ENCODE results near the gene ABCG4.
A peak's percentile ranks its signal among the peaks of the same experiment; 100 is the strongest.

The ABCG4 gene

GRCh38 chr11:119167933-119168332 is 19.1 kb downstream of the ABCG4 start:
- Histone ChIP-seq H3K4me3 (ENCODE audit: low read depth, low read length, poor library complexity, severe bottlenecking) (no peak overlapping the region), H3K27me3 (ENCODE audit: insufficient read depth, low read length) (no peaks in the 10 kb centered on the region), H3K9me2 (ENCODE audit: low read depth, low read length) (no peaks in the 10 kb centered on the region), H3K9me3 (ENCODE audit: low read length) (no peaks in the 10 kb centered on the region), H3F3A (ENCODE audit: insufficient read depth, low read length) (no peaks in the 10 kb centered on the region), H4K20me1 (ENCODE audit: insufficient read depth, low read length) (no peaks in the 10 kb centered on the region), H3K4me2 (ENCODE audit: low read length) (no peak overlapping the region), H3K9ac (ENCODE audit: low read length) (no peak overlapping the region), H2AFZ (ENCODE audit: low read length) (no peak overlapping the region), H3K79me2 (ENCODE audit: insufficient read depth, low read length) (no peaks in the 10 kb centered on the region), H3K4me1 (ENCODE audit: insufficient read depth, low read length, severe bottlenecking) (peaks cover 6% of the 10 kb centered on the region), H3K27ac (ENCODE audit: low read depth, low read length, poor library complexity, severe bottlenecking) (no peak overlapping the region), H3K36me3 (ENCODE audit: insufficient read depth, low read length) (no peaks in the 10 kb centered on the region)
- TF ChIP-seq EZH2 (IDR thresholded peaks at IDR 0.05; ENCODE audit: borderline replicate concordance, low read length) (no peak), CTCF (IDR thresholded peaks at IDR 0.05; ENCODE audit: low read length) (no peak)

GRCh38 chr11:119168471-119169281 is 19.8 kb downstream of the ABCG4 start, which contains the start of gene NLRX1:
Gene NLRX1 (plus strand): TSS chr11:119168725. CDS start chr11:119171404, 2,679 bp downstream.
- H3K9me3 ChIP-seq (ENCODE audit: low read length), result no peaks in the 10 kb centered on the region
- H3K27ac ChIP-seq (ENCODE audit: low read depth, low read length, poor library complexity, severe bottlenecking), result no peak within 1 kb of the TSS
- no peaks in the 10 kb centered on the region for H3K9me2 ChIP-seq (ENCODE audit: low read depth, low read length)
- no peak within 1 kb of the TSS for H2AFZ ChIP-seq (ENCODE audit: low read length)
- H3F3A ChIP-seq (ENCODE audit: insufficient read depth, low read length), result no peaks in the 10 kb centered on the region
- H3K9ac ChIP-seq (ENCODE audit: low read length), result peak within 1 kb of the TSS; percentile 77
- TF ChIP-seq EZH2 (IDR thresholded peaks at IDR 0.05; ENCODE audit: borderline replicate concordance, low read length) (no peak), CTCF (IDR thresholded peaks at IDR 0.05; ENCODE audit: low read length) (peak; percentile 76)
- peaks cover 6% of the 10 kb centered on the region for H3K4me1 ChIP-seq (ENCODE audit: insufficient read depth, low read length, severe bottlenecking)
- H3K4me2 ChIP-seq (ENCODE audit: low read length), result peak within 1 kb of the TSS; percentile 79
- no peaks in the 10 kb centered on the region for H4K20me1 ChIP-seq (ENCODE audit: insufficient read depth, low read length)
- peak within 1 kb of the TSS; percentile 71 for H3K4me3 ChIP-seq (ENCODE audit: low read depth, low read length, poor library complexity, severe bottlenecking)
- H3K27me3 ChIP-seq (ENCODE audit: insufficient read depth, low read length), result no peaks in the 10 kb centered on the region
- H3K36me3 ChIP-seq (ENCODE audit: insufficient read depth, low read length), result no peaks in the 10 kb centered on the region
- no peaks in the 10 kb centered on the region for H3K79me2 ChIP-seq (ENCODE audit: insufficient read depth, low read length)

GRCh38 chr11:119169282-119169719 is 20.4 kb downstream of the ABCG4 start:
- Histone ChIP-seq H3K4me2 (ENCODE audit: low read length) (peak overlapping the region; percentile 79), H2AFZ (ENCODE audit: low read length) (no peak overlapping the region), H3K9ac (ENCODE audit: low read length) (peak overlapping the region; percentile 77), H3K79me2 (ENCODE audit: insufficient read depth, low read length) (no peaks in the 10 kb centered on the region), H3K4me1 (ENCODE audit: insufficient read depth, low read length, severe bottlenecking) (peaks cover 6% of the 10 kb centered on the region), H3K4me3 (ENCODE audit: low read depth, low read length, poor library complexity, severe bottlenecking) (peak overlapping the region; percentile 71), H4K20me1 (ENCODE audit: insufficient read depth, low read length) (no peaks in the 10 kb centered on the region), H3K27ac (ENCODE audit: low read depth, low read length, poor library complexity, severe bottlenecking) (no peak overlapping the region), H3K9me3 (ENCODE audit: low read length) (no peaks in the 10 kb centered on the region), H3K9me2 (ENCODE audit: low read depth, low read length) (no peaks in the 10 kb centered on the region), H3K27me3 (ENCODE audit: insufficient read depth, low read length) (no peaks in the 10 kb centered on the region), H3K36me3 (ENCODE audit: insufficient read depth, low read length) (no peaks in the 10 kb centered on the region), H3F3A (ENCODE audit: insufficient read depth, low read length) (no peaks in the 10 kb centered on the region)
- TF ChIP-seq CTCF (IDR thresholded peaks at IDR 0.05; ENCODE audit: low read length), result no peak
- TF ChIP-seq EZH2 (IDR thresholded peaks at IDR 0.05; ENCODE audit: borderline replicate concordance, low read length), result no peak
